ENCODE measurements around the gene EPS8. TPM values are rescaled to one million over a fixed set of nuclear protein-coding genes. Genes with fewer than 3 reads are reported as not detected.

EPS8 gene
- total RNA-seq, 1 donor from 2014 or later: 31.7 TPM

GRCh38 chr12:15786772-15787171 is 2.4 kb downstream of the EPS8 start:
- Mint-ChIP-seq H3K9me3 (no peaks in the 10 kb centered on the region), H3K27me3 (peaks cover 33% of the 10 kb centered on the region), H3K4me1 (ENCODE audit: unreplicated experiment) (no peaks in the 10 kb centered on the region), H3K36me3 (peaks cover 25% of the 10 kb centered on the region), H3K4me3 (peak overlapping the region; percentile 44), H3K27ac (no peak overlapping the region)
- TF ChIP-seq, protein P1, sequence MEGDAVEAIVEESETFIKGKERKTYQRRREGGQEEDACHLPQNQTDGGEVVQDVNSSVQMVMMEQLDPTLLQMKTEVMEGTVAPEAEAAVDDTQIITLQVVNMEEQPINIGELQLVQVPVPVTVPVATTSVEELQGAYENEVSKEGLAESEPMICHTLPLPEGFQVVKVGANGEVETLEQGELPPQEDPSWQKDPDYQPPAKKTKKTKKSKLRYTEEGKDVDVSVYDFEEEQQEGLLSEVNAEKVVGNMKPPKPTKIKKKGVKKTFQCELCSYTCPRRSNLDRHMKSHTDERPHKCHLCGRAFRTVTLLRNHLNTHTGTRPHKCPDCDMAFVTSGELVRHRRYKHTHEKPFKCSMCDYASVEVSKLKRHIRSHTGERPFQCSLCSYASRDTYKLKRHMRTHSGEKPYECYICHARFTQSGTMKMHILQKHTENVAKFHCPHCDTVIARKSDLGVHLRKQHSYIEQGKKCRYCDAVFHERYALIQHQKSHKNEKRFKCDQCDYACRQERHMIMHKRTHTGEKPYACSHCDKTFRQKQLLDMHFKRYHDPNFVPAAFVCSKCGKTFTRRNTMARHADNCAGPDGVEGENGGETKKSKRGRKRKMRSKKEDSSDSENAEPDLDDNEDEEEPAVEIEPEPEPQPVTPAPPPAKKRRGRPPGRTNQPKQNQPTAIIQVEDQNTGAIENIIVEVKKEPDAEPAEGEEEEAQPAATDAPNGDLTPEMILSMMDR (conservative IDR thresholded peaks at IDR 0.05): no peak
- no peak for DNase-seq (ENCODE audit: extremely low spot score, unreplicated experiment)

GRCh38 chr12:15783288-15783687 is 5.9 kb downstream of the EPS8 start:
- TF ChIP-seq, protein P1 (conservative IDR thresholded peaks at IDR 0.05): no peak
- no peak for DNase-seq (ENCODE audit: extremely low spot score, unreplicated experiment)
- Mint-ChIP-seq H3K4me3 (no peak overlapping the region), H3K36me3 (peaks cover 26% of the 10 kb centered on the region), H3K4me1 (ENCODE audit: unreplicated experiment) (peaks cover 10% of the 10 kb centered on the region), H3K27ac (no peak overlapping the region), H3K9me3 (no peaks in the 10 kb centered on the region), H3K27me3 (peaks cover 24% of the 10 kb centered on the region)

- Mint-ChIP-seq H3K4me3 (no peak overlapping the region), H3K27ac (no peak overlapping the region), H3K36me3 (peaks cover 22% of the 10 kb centered on the region), H3K9me3 (no peaks in the 10 kb centered on the region), H3K4me1 (ENCODE audit: unreplicated experiment) (peaks cover 11% of the 10 kb centered on the region), H3K27me3 (peaks cover 18% of the 10 kb centered on the region)
- TF ChIP-seq, protein P1 (conservative IDR thresholded peaks at IDR 0.05): no peak
- DNase-seq (ENCODE audit: extremely low spot score, unreplicated experiment): no peak
Measured at GRCh38 chr12:15782667-15783066, 6.5 kb downstream of the EPS8 start.

GRCh38 chr12:15779925-15780324 is 9.3 kb downstream of the EPS8 start:
- no peak for DNase-seq (ENCODE audit: extremely low spot score, unreplicated experiment)
- peaks cover 19% of the 10 kb centered on the region for H3K4me1 Mint-ChIP-seq (ENCODE audit: unreplicated experiment)
- H3K27me3 Mint-ChIP-seq: peaks cover 4% of the 10 kb centered on the region
- TF ChIP-seq, protein P1 (conservative IDR thresholded peaks at IDR 0.05): no peak
- H3K27ac Mint-ChIP-seq: peak overlapping the region; percentile 44
- H3K36me3 Mint-ChIP-seq: peaks cover 12% of the 10 kb centered on the region
- no peaks in the 10 kb centered on the region for H3K9me3 Mint-ChIP-seq
- no peak overlapping the region for H3K4me3 Mint-ChIP-seq

DNA sequence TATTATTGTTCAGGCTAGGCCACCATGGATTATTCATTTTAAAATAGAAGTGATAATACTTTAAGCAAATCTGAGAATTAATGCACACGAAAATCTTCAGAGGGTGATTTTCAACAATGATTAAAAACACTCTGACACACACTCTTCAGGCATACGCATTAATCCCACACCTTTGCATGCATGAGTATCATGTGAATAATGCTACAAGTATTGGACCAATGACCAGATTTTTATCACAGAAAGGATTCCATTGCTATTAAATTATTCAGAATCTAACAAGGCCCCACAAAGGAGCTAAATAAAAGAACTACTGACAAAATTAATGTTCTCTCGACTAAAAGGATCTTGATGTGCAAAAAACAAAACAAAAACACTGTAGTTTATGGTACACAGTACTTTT is 11.1 kb downstream of the EPS8 start:
- Mint-ChIP-seq H3K4me3 (no peak overlapping the region), H3K4me1 (ENCODE audit: unreplicated experiment) (peaks cover 22% of the 10 kb centered on the region), H3K27ac (no peak overlapping the region), H3K9me3 (no peaks in the 10 kb centered on the region), H3K27me3 (no peaks in the 10 kb centered on the region), H3K36me3 (peaks cover 7% of the 10 kb centered on the region)
- TF ChIP-seq, protein P1 (conservative IDR thresholded peaks at IDR 0.05): no peak
- DNase-seq (ENCODE audit: extremely low spot score, unreplicated experiment): no peak

Data from type B pancreatic cell (in vitro differentiated cells).